Measurements from ENCODE around the gene CSNK2A2. TPM values are rescaled to one million over a fixed set of nuclear protein-coding genes. Genes with fewer than 3 reads are reported as not detected.

The CSNK2A2 gene
- polyA plus RNA-seq, 2 of the 4 experiments (the other 2 are of a cell fraction) = 42.5 to 47.6 TPM

DNA sequence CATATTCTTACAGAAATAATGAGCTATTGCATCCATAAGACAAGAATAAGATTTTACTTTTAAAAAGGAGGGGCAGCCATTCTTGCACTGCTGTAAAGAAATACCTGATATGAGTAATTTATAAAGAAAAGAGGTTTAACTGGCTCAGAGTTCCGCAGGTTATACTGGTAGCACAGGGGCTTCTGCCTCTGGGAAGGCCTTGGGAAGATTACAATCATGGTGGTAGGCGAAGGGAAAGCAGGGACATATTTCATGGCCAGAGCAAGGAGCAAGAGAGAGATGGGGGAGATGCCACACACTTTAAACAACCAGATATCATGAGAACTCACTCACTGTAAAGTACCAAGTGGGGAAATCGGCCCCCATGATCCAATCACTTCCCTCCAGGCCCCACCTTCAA, 20.9 kb upstream of the CSNK2A2 start:
- DNase-seq (ENCODE audit: low read depth in 1 of 2, low spot score in 1 of 2) = no peak
- ATAC-seq = no peak
- ChIA-PET POLR2A (no interaction called here), CTCF (interaction anchor here (0.7 kb wide), 1 partner anchor 8 kb away, joined by 4 read pairs; no protein-coding TSS in a partner anchor)
- peaks cover 11% of the 10 kb centered on the region; the same call in 1 of the 3 replicates for H3K9me3 ChIP-seq
- WGBS (ENCODE audit: missing lambda C conversion rate) = 17% methylated on average over 3 of the region's 3 CpGs
- TF ChIP-seq MYC (IDR thresholded peaks at IDR 0.05; ENCODE audit: borderline replicate concordance, low read length) (no peak), ZC3H11A (IDR thresholded peaks at IDR 0.05) (no peak), CEBPB (IDR thresholded peaks at IDR 0.05) (no peak), HOXA7 (CRISPR knock-in tag; IDR thresholded peaks at IDR 0.05) (no peak), HDAC2 (IDR thresholded peaks at IDR 0.05) (no peak), GATA3 (IDR thresholded peaks at IDR 0.05; ENCODE audit: borderline replicate concordance) (no peak), ZNF302 (CRISPR knock-in tag; IDR thresholded peaks at IDR 0.05) (no peak), HOXB13 (CRISPR knock-in tag; IDR thresholded peaks at IDR 0.05; ENCODE audit: low read depth) (no peak), KDM5A (IDR thresholded peaks at IDR 0.05) (no peak), POLR2AphosphoS2 (conservative IDR thresholded peaks at IDR 0.05; ENCODE audit: low read length) (no peak), KDM1A (IDR thresholded peaks at IDR 0.05; ENCODE audit: low read depth) (no peak), MAZ (IDR thresholded peaks at IDR 0.05; ENCODE audit: borderline replicate concordance, low read depth, low read length) (no peak), EHF (CRISPR knock-in tag; IDR thresholded peaks at IDR 0.05) (no peak), EP300 (IDR thresholded peaks at IDR 0.05) (no peak)
- TF ChIP-seq, protein P1, sequence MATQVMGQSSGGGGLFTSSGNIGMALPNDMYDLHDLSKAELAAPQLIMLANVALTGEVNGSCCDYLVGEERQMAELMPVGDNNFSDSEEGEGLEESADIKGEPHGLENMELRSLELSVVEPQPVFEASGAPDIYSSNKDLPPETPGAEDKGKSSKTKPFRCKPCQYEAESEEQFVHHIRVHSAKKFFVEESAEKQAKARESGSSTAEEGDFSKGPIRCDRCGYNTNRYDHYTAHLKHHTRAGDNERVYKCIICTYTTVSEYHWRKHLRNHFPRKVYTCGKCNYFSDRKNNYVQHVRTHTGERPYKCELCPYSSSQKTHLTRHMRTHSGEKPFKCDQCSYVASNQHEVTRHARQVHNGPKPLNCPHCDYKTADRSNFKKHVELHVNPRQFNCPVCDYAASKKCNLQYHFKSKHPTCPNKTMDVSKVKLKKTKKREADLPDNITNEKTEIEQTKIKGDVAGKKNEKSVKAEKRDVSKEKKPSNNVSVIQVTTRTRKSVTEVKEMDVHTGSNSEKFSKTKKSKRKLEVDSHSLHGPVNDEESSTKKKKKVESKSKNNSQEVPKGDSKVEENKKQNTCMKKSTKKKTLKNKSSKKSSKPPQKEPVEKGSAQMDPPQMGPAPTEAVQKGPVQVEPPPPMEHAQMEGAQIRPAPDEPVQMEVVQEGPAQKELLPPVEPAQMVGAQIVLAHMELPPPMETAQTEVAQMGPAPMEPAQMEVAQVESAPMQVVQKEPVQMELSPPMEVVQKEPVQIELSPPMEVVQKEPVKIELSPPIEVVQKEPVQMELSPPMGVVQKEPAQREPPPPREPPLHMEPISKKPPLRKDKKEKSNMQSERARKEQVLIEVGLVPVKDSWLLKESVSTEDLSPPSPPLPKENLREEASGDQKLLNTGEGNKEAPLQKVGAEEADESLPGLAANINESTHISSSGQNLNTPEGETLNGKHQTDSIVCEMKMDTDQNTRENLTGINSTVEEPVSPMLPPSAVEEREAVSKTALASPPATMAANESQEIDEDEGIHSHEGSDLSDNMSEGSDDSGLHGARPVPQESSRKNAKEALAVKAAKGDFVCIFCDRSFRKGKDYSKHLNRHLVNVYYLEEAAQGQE (IDR thresholded peaks at IDR 0.05) = no peak
- TF ChIP-seq, protein P2, sequence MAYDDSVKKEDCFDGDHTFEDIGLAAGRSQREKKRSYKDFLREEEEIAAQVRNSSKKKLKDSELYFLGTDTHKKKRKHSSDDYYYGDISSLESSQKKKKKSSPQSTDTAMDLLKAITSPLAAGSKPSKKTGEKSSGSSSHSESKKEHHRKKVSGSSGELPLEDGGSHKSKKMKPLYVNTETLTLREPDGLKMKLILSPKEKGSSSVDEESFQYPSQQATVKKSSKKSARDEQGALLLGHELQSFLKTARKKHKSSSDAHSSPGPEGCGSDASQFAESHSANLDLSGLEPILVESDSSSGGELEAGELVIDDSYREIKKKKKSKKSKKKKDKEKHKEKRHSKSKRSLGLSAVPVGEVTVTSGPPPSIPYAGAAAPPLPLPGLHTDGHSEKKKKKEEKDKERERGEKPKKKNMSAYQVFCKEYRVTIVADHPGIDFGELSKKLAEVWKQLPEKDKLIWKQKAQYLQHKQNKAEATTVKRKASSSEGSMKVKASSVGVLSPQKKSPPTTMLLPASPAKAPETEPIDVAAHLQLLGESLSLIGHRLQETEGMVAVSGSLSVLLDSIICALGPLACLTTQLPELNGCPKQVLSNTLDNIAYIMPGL (CRISPR knock-in tag; IDR thresholded peaks at IDR 0.05; ENCODE audit: borderline replicate concordance) = no peak
- no peaks in the 10 kb centered on the region for H3K4me1 ChIP-seq
- H3K4me2 ChIP-seq = no peak overlapping the region
- no peak overlapping the region for H3K27ac ChIP-seq
- H3K4me3 ChIP-seq = no peak overlapping the region
- no peak for FAIRE-seq

DNA sequence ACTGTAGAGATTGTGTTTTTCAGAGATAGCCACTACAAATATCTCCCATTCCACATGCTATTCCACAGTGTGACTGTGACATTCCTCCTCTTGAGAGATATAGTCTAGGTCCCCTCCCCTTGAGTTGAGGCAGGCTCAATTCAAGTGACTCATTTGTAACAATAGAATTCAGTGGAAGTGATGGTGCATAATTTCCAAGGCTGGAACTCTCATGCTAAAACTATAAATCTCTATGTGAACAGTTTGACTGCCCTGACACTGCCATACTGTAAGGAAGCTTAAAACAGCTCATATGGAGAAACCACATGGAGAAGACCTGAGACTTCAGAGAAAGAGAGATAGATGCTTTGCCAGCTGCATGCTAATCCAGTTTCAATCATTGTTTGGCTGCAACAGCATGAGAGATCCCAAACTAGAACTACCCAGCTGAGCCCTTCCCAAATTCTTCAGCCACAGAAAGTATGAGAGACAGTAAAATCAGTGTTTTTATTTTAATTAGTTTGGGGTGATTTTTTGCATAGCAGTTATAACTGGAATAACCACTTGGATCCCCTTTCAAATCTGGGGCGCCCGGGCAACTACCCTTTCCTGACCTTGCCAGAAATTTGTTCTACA, 19.5 kb upstream of the CSNK2A2 start:
- DNase-seq (ENCODE audit: low read depth in 1 of 2, low spot score in 1 of 2) (no peak), FAIRE-seq (no peak), ATAC-seq (no peak)
- TF ChIP-seq, protein P3, sequence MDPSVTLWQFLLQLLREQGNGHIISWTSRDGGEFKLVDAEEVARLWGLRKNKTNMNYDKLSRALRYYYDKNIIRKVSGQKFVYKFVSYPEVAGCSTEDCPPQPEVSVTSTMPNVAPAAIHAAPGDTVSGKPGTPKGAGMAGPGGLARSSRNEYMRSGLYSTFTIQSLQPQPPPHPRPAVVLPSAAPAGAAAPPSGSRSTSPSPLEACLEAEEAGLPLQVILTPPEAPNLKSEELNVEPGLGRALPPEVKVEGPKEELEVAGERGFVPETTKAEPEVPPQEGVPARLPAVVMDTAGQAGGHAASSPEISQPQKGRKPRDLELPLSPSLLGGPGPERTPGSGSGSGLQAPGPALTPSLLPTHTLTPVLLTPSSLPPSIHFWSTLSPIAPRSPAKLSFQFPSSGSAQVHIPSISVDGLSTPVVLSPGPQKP (IDR thresholded peaks at IDR 0.05; ENCODE audit: low read depth, low read length) = no peak
- TF ChIP-seq NPAS2 (CRISPR knock-in tag; IDR thresholded peaks at IDR 0.05; ENCODE audit: borderline replicate concordance) (no peak), MAFK (IDR thresholded peaks at IDR 0.05; ENCODE audit: partially characterized antibody) (no peak), HOXB13 (CRISPR knock-in tag; IDR thresholded peaks at IDR 0.05; ENCODE audit: low read depth) (no peak), FOSB (CRISPR knock-in tag; IDR thresholded peaks at IDR 0.05) (no peak), CHD2 (IDR thresholded peaks at IDR 0.05; ENCODE audit: low read length, partially characterized antibody) (no peak), RFX5 (IDR thresholded peaks at IDR 0.05) (no peak), JUNB (IDR thresholded peaks at IDR 0.05) (no peak), NR3C1 (IDR thresholded peaks at IDR 0.05) (no peak), EP300 (IDR thresholded peaks at IDR 0.05) (no peak), SMC3 (IDR thresholded peaks at IDR 0.05) (no peak), CEBPB (IDR thresholded peaks at IDR 0.05) (no peak), HDAC2 (IDR thresholded peaks at IDR 0.05) (no peak), CBX2 (IDR thresholded peaks at IDR 0.05; ENCODE audit: borderline replicate concordance, low read depth) (no peak)
- TF ChIP-seq, protein P4, sequence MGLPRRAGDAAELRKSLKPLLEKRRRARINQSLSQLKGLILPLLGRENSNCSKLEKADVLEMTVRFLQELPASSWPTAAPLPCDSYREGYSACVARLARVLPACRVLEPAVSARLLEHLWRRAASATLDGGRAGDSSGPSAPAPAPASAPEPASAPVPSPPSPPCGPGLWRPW (IDR thresholded peaks at IDR 0.05) = no peak
- no peak overlapping the region for H3K4me2 ChIP-seq
- POLR2A ChIA-PET = no interaction called here
- 28% methylated on average over 2 of the region's 2 CpGs for WGBS (ENCODE audit: missing lambda C conversion rate)
- no peak overlapping the region for H3K27ac ChIP-seq
- CTCF ChIA-PET = no interaction called here
- no peaks in the 10 kb centered on the region for H3K4me1 ChIP-seq
- H3K9me3 ChIP-seq = peaks cover 11% of the 10 kb centered on the region; the same call in 1 of the 3 replicates
- no peak overlapping the region for H3K4me3 ChIP-seq

All from A549 (cell line).